Tongue (tissue), 2 donors: ENCODE data around the gene TPM2. TPM values are rescaled to one million over a fixed set of nuclear protein-coding genes. Genes with fewer than 3 reads are reported as not detected.
A peak's percentile ranks its signal among the peaks of the same experiment; 100 is the strongest.

ENCODE experiments used
- DNase-seq: peaks from one replicate; pipeline ENCODE4 v3.0.0-alpha.2; 2015
- total RNA-seq: library from RNA; depleted of rRNA; stranded (reverse); fragments of >200 nt; gene quantifications from one replicate; pipeline ENCODE4 v1.2.3, GENCODE V29; 2014

Gene TPM2
- total RNA-seq, 1 donor from 2014 or later, result 3,889 TPM

GRCh38 chr9:35679091-35679490, 10.6 kb downstream of the TPM2 start:
- no peak for DNase-seq

DNA sequence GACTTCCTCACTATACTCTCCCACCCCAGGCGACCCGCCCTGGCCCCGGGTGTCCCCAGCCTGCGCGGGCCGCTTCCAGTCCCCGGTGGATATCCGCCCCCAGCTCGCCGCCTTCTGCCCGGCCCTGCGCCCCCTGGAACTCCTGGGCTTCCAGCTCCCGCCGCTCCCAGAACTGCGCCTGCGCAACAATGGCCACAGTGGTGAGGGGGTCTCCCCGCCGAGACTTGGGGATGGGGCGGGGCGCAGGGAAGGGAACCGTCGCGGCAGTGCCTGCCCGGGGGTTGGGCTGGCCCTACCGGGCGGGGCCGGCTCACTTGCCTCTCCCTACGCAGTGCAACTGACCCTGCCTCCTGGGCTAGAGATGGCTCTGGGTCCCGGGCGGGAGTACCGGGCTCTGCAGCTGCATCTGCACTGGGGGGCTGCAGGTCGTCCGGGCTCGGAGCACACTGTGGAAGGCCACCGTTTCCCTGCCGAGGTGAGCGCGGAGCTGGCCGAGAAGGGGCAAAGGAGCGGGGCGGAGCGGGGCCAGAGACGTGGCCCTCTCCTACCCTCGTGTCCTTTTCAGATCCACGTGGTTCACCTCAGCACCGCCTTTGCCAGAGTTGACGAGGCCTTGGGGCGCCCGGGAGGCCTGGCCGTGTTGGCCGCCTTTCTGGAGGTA, 13.9 kb downstream of the TPM2 start:
- DNase-seq, result peak; percentile 89

DNA sequence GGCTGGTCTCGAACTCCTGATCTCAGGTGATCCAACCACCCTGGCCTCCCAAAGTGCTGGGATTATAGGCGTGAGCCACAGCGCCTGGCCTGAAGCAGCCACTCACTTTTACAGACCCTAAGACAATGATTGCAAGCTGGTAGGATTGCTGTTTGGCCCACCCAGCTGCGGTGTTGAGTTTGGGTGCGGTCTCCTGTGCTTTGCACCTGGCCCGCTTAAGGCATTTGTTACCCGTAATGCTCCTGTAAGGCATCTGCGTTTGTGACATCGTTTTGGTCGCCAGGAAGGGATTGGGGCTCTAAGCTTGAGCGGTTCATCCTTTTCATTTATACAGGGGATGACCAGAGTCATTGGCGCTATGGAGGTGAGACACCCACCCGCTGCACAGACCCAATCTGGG, 14.5 kb downstream of the TPM2 start:
- DNase-seq, result peak; percentile 40

GRCh38 chr9:35674025-35674361, 15.7 kb downstream of the TPM2 start:
- no peak for DNase-seq

- peak; percentile 61 for DNase-seq
Measured at GRCh38 chr9:35673132-35674024, 16.3 kb downstream of the TPM2 start, which contains the start of gene CA9. Gene CA9 (plus strand): TSS chr9:35673928. CDS start chr9:35673960, 32 bp downstream.

- no peak for DNase-seq
Measured at GRCh38 chr9:35669331-35670145, 20.2 kb downstream of the TPM2 start.

DNA sequence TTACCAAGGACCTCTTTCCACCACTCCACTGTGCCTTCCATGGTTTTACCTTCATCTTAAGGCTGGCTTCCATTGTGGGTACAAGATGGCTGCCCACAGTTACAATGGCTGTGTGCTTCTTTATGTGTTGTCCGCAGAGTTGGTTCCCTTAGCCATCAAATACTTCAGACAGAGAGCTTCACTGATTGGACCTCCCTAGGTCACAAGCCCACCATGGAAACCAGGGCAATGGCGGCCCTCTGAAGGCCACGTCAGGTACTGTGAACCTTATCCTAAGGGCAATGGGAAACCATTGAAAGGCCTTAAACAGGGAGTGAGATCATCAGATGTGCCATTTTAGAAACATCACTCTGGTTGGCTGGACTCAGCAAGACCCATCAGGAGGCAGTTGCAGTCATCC, 21.8 kb downstream of the TPM2 start:
- no peak for DNase-seq

GRCh38 chr9:35666549-35666948, 23.2 kb downstream of the TPM2 start:
- DNase-seq, result no peak

GRCh38 chr9:35666045-35666444, 23.7 kb downstream of the TPM2 start:
- no peak for DNase-seq

DNA sequence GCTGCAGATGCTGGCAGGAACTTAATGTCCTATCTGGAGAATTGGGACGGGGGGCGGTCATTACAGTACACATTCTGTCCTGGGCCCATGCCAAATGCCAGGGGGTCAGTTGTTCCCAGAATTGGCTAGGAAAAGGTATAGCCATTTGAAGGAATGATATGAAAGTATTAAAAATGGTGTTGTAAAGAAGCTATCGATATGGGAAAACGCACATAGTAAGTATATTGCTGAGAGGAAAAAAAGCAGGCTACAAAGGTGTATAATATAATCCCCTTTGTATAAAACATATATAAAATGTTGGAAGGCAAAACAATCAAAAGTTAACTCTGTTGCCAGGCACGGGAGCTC, 24.3 kb downstream of the TPM2 start:
- DNase-seq, result no peak

DNA sequence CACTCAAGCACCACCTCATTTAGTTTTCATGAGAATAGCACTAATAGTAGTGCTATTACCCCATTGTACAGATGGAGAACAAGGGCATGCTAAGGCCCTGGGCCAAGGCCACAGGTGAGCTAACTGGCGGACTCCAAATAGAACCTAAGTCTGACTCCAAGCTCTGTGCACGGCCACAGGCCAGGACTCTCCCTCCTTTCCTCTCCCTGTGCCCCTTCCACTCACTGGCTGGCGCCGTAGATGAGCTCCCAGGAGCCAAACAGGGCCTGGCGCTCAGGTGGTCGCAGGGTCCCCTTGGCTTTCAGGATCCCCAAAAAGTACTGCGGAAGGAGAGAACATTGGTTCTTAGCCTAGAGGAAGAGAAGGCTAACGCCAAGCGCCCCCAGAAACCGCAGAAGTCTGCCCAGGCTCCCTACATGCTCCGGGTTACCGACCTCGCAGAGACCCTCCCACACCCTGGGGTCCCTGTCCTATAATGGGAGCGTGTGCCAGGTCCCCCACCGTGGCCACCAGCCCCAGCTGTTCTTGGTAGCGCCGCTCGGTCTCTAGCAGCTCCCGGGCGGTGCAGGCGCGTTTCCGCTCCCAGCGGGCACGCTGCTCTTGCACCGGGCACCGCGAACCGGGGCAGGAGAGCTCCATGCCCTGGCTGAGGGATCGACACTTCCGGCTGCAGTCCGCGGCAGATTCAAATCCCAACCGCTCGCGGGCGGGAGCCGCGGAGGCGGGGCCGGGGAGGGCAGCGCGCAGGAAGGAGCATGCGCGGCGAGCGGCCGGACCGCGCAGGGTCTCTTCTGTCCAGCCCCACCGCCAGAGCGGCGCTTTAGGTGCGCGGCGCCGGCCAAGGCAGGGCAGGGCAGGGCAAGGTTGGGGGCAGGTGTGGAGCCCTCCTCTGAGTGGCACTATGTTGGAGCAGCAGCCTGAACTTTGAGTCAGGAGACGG, 24.9 kb downstream of the TPM2 start, which contains the start of gene ARHGEF39:
Gene ARHGEF39 (minus strand): TSS at position 665 of the 940 bp plus-strand sequence. CDS start 26 bp downstream, at position 639.
- DNase-seq, result peak; percentile 91

DNA sequence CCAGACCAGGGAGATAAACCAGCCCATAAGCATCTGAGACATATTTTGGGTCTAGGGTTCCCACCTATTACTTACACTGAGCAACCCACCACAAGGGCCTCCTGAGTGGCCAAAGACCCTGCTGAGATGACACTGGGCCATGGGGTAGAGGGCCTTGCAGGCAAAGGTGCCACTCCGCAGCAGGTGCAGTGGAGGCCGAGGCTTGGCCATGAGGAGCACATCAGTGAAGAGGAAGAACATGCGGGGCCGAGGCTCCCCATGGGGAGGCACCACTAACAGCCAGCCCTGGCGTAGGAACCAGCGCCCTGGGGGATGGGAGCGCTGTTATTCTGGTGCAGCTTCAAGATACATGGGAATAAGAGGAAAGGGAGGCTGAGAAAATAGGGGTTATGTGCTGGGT, 27.3 kb downstream of the TPM2 start:
- DNase-seq, result no peak

DNA sequence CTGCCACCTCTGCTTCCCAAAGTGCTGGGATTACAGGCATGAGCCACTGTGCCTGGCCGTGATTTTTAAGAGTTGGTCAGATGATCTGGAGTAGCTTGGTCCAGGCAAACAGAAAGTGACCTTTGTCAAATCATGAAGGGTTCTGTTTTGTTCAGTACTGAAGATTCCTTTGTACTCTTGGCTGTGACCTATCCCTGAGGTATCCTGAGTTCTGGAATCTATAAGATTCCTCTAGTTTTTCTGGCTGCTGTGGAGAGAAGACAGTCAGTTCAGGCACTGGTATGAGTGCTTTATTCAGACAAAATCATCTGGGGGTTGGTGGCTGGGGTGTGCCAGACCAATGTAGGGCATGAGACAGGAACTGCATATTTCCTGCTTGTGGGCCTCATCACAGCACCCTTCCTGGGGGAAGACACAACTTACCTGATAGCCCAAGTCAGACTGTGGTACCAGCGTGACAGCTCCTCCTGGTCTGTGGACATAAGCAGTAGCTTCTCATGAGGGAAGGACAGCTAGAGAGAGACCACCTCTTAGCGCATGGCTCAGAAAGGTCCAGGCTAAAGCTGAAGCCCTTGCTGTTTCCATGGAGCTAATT, 27.9 kb downstream of the TPM2 start:
- DNase-seq, result no peak

DNA sequence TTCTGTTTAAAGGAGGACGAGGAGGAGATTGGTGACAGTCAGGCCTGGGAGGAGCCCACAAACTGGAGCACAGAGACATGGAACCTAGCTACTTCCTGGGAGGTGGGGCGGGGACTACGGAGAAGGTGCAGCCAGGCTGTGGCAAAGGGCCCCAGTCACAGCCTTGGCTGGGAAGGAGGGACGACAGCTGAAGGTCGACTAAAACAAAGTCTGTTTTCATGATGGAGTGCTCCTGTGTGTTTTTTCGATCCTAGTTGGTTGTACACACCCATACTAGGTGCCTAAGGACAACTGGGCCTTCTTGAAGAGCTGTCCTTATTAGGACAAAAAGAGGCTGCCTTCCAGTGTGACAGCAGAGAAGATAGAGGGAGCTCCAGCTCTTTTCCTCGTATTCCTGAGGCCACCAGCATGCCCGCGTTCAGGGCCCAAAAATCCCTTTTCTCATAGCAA, 28.7 kb downstream of the TPM2 start:
- DNase-seq, result peak; percentile 57

DNA sequence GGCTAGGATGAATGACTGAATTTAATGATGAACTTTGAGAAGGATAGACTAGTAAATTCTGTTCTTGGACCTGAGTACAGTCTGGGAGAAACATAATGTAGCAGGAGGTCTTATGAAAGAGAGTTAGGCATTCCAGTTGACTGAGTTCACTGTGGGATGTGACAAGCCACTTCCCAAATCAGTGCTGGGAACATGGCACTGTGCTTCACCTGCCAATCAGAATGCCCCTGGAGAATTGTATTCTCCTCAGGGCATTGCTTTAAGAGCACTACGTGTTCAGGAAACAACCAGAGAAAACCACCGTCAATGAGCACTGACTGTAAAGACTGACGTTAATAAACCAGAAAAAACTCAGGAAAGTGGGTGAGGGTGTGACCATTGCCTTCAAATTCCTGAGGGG, 30.4 kb downstream of the TPM2 start:
- peak; percentile 22 for DNase-seq

GRCh38 chr9:35658968-35659220, 30.8 kb downstream of the TPM2 start:
- peak; percentile 51 for DNase-seq

- peak; percentile 96 for DNase-seq
Measured at GRCh38 chr9:35658137-35658967, 31.4 kb downstream of the TPM2 start, which contains the start of gene CCDC107. Gene CCDC107 (plus strand): TSS chr9:35658292. CDS start chr9:35658380, 88 bp downstream.

GRCh38 chr9:35657546-35658136, 32.1 kb downstream of the TPM2 start, which contains the start of gene RMRP:
Gene RMRP (minus strand): TSS chr9:35658019.
- peak; percentile 99 for DNase-seq

GRCh38 chr9:35656831-35657545, 32.7 kb downstream of the TPM2 start:
- DNase-seq, result no peak
